Endothelial cell (in vitro differentiated cells): ENCODE data around the gene MCF2L2. TPM values are rescaled to one million over a fixed set of nuclear protein-coding genes. Genes with fewer than 3 reads are reported as not detected.

Experiments used
- DNase-seq: peaks from one replicate; pipeline ENCODE4 v3.0.0; 2021; ENCODE audit warnings: low spot score
- H3K27ac Mint-ChIP-seq: one replicate; pipeline ENCODE4 v1.8.0; 2021; ENCODE audit warnings: mixed read lengths, inconsistent platforms; ENCODE audit not compliant: unreplicated experiment
- H3K27me3 Mint-ChIP-seq: one replicate; pipeline ENCODE4 v1.8.0; 2021; ENCODE audit warnings: mild to moderate bottlenecking, moderate library complexity, mixed read lengths, inconsistent platforms; ENCODE audit not compliant: unreplicated experiment
- H3K36me3 Mint-ChIP-seq: one replicate; pipeline ENCODE4 v1.8.0; 2021; ENCODE audit warnings: mild to moderate bottlenecking, low read depth, mixed read lengths, inconsistent platforms; ENCODE audit not compliant: unreplicated experiment
- H3K4me1 Mint-ChIP-seq: one replicate; pipeline ENCODE4 v1.8.0; 2021; ENCODE audit warnings: mild to moderate bottlenecking, mixed read lengths, inconsistent platforms; ENCODE audit not compliant: unreplicated experiment
- H3K4me3 Mint-ChIP-seq: one replicate; pipeline ENCODE4 v1.8.0; 2021; ENCODE audit warnings: mild to moderate bottlenecking, mixed read lengths, inconsistent platforms; ENCODE audit not compliant: unreplicated experiment
- H3K9me3 Mint-ChIP-seq: one replicate; pipeline ENCODE4 v1.8.0; 2021; ENCODE audit warnings: mixed read lengths, inconsistent platforms; ENCODE audit not compliant: unreplicated experiment
- total RNA-seq: library from RNA; stranded (reverse); fragmentation: NEBNext Ultra II Directional; extraction: Animal tissue kit (Norgen Biotek cat#: 25700); gene quantifications from one replicate; pipeline ENCODE4 v1.2.1, GENCODE V29; 2021; ENCODE audit not compliant: unreplicated experiment
- TF ChIP-seq, protein P1 (sequence below): fragments of 200-600 bp; sonication (generic); IDR thresholded peaks from one replicate; pipeline ENCODE4 v1.5.0; 2021; ENCODE audit warnings: antibody characterized with exemption; ENCODE audit not compliant: unreplicated experiment

MCF2L2 gene
- total RNA-seq, 1 donor from 2014 or later: 1.8 TPM

- TF ChIP-seq, protein P1, sequence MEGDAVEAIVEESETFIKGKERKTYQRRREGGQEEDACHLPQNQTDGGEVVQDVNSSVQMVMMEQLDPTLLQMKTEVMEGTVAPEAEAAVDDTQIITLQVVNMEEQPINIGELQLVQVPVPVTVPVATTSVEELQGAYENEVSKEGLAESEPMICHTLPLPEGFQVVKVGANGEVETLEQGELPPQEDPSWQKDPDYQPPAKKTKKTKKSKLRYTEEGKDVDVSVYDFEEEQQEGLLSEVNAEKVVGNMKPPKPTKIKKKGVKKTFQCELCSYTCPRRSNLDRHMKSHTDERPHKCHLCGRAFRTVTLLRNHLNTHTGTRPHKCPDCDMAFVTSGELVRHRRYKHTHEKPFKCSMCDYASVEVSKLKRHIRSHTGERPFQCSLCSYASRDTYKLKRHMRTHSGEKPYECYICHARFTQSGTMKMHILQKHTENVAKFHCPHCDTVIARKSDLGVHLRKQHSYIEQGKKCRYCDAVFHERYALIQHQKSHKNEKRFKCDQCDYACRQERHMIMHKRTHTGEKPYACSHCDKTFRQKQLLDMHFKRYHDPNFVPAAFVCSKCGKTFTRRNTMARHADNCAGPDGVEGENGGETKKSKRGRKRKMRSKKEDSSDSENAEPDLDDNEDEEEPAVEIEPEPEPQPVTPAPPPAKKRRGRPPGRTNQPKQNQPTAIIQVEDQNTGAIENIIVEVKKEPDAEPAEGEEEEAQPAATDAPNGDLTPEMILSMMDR: no peak
- DNase-seq: no peak
- no peaks in the 10 kb centered on the region for H3K9me3 Mint-ChIP-seq
These were observed 149.0 kb downstream of the MCF2L2 start for GRCh38 chr3:183279371-183279770.

GRCh38 chr3:183278479-183279088 lies 149.8 kb downstream of the MCF2L2 start:
- no peak for DNase-seq

More at GRCh38 chr3:183279371-183279770, 149.0 kb downstream of the MCF2L2 start:
- H3K4me1 Mint-ChIP-seq: no peaks in the 10 kb centered on the region
- H3K4me3 Mint-ChIP-seq: no peak overlapping the region
- H3K36me3 Mint-ChIP-seq: no peaks in the 10 kb centered on the region
- H3K27me3 Mint-ChIP-seq: peaks cover 3% of the 10 kb centered on the region
- H3K27ac Mint-ChIP-seq: no peak overlapping the region

GRCh38 chr3:183277260-183277659 lies 151.2 kb downstream of the MCF2L2 start:
- TF ChIP-seq, protein P1: no peak
- no peaks in the 10 kb centered on the region for H3K36me3 Mint-ChIP-seq

More at GRCh38 chr3:183278479-183279088, 149.8 kb downstream of the MCF2L2 start:
- TF ChIP-seq, protein P1: no peak
- no peaks in the 10 kb centered on the region for H3K36me3 Mint-ChIP-seq
- no peak overlapping the region for H3K27ac Mint-ChIP-seq
- no peaks in the 10 kb centered on the region for H3K9me3 Mint-ChIP-seq
- H3K4me3 Mint-ChIP-seq: no peak overlapping the region
- H3K27me3 Mint-ChIP-seq: peaks cover 3% of the 10 kb centered on the region
- no peaks in the 10 kb centered on the region for H3K4me1 Mint-ChIP-seq

DNA sequence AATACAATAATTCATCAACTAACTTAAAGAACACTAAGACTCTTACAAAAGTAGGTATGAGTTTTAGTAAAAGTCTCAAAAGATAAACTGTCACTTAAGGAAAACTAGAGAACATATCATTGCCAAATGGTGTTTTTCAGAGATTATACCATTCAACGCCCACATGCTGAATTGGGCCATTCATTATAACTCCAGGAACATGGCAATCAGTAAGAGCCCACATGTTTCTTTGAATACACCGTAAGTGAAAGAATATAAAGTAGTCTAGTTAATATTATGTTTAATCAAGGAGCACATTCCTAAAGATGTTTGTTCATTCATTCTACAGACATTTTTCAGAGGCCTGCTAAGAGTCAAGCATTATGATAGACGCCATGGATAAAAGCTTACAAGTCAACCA lies 152.5 kb downstream of the MCF2L2 start:
- Mint-ChIP-seq H3K36me3 (no peaks in the 10 kb centered on the region), H3K27me3 (peaks cover 1% of the 10 kb centered on the region), H3K9me3 (no peaks in the 10 kb centered on the region), H3K4me1 (no peaks in the 10 kb centered on the region), H3K4me3 (no peak overlapping the region), H3K27ac (no peak overlapping the region)
- no peak for DNase-seq
- TF ChIP-seq, protein P1: no peak

More at GRCh38 chr3:183277260-183277659, 151.2 kb downstream of the MCF2L2 start:
- H3K4me1 Mint-ChIP-seq: no peaks in the 10 kb centered on the region
- H3K4me3 Mint-ChIP-seq: no peak overlapping the region
- no peak for DNase-seq
- H3K27me3 Mint-ChIP-seq: peaks cover 1% of the 10 kb centered on the region
- no peaks in the 10 kb centered on the region for H3K9me3 Mint-ChIP-seq
- no peak overlapping the region for H3K27ac Mint-ChIP-seq

- TF ChIP-seq, protein P1: no peak
- H3K9me3 Mint-ChIP-seq: no peaks in the 10 kb centered on the region
- no peaks in the 10 kb centered on the region for H3K4me1 Mint-ChIP-seq
- H3K36me3 Mint-ChIP-seq: no peaks in the 10 kb centered on the region
- peaks cover 1% of the 10 kb centered on the region for H3K27me3 Mint-ChIP-seq
- DNase-seq: no peak
- no peak overlapping the region for H3K4me3 Mint-ChIP-seq
- no peak overlapping the region for H3K27ac Mint-ChIP-seq
These were observed 153.0 kb downstream of the MCF2L2 start for GRCh38 chr3:183275418-183275817.
